HL-60 (cell line): ENCODE measurements around the gene LDAH.

Experiments used
- GABPA ChIP-seq: IDR thresholded peaks from 2 replicates; pipeline ENCODE4 v1.6.1; 2012; ENCODE audit warnings: low read depth
- POLR2AphosphoS5 ChIP-seq: IDR thresholded peaks from 2 replicates; pipeline ENCODE4 v1.6.1; 2012; ENCODE audit warnings: low read depth
- SPI1 ChIP-seq: IDR thresholded peaks from 2 replicates; pipeline ENCODE4 v1.6.1; 2012; ENCODE audit warnings: low read depth, mild to moderate bottlenecking, borderline replicate concordance
- TF ChIP-seq, protein P1 (sequence below): IDR thresholded peaks from one replicate; pipeline ENCODE4 v1.5.1; 2011; ENCODE audit warnings: low read length, control low read depth, inconsistent platforms; ENCODE audit not compliant: insufficient read depth
- TF ChIP-seq, protein P2 (sequence below): IDR thresholded peaks from 2 replicates; pipeline ENCODE4 v1.6.1; 2012; ENCODE audit warnings: low read depth; ENCODE audit not compliant: insufficient replicate concordance

DNA sequence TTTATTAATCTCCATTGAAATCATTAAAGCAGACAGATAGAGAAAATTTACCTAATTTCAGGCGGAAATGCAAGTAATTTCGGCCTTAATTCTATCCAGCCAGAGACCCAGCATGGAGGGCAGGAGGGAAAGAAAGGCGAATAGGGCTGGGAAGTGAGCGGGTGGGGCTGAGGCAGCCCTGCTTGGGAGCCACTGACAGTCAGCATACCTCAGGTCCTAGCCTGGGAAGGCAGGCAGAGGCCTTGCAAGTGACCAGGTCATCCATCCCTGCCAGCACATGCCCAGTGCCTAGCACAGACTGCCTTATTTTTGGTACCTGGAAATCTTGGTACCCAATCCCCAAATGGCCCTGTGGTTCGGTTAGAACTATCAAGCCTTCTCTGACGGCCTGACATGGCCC is 154.4 kb downstream of the LDAH start:
- TF ChIP-seq POLR2AphosphoS5: no peak
- no peak for TF ChIP-seq GABPA
- TF ChIP-seq, protein P1, sequence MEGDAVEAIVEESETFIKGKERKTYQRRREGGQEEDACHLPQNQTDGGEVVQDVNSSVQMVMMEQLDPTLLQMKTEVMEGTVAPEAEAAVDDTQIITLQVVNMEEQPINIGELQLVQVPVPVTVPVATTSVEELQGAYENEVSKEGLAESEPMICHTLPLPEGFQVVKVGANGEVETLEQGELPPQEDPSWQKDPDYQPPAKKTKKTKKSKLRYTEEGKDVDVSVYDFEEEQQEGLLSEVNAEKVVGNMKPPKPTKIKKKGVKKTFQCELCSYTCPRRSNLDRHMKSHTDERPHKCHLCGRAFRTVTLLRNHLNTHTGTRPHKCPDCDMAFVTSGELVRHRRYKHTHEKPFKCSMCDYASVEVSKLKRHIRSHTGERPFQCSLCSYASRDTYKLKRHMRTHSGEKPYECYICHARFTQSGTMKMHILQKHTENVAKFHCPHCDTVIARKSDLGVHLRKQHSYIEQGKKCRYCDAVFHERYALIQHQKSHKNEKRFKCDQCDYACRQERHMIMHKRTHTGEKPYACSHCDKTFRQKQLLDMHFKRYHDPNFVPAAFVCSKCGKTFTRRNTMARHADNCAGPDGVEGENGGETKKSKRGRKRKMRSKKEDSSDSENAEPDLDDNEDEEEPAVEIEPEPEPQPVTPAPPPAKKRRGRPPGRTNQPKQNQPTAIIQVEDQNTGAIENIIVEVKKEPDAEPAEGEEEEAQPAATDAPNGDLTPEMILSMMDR: no peak
- no peak for TF ChIP-seq SPI1
- TF ChIP-seq, protein P2, sequence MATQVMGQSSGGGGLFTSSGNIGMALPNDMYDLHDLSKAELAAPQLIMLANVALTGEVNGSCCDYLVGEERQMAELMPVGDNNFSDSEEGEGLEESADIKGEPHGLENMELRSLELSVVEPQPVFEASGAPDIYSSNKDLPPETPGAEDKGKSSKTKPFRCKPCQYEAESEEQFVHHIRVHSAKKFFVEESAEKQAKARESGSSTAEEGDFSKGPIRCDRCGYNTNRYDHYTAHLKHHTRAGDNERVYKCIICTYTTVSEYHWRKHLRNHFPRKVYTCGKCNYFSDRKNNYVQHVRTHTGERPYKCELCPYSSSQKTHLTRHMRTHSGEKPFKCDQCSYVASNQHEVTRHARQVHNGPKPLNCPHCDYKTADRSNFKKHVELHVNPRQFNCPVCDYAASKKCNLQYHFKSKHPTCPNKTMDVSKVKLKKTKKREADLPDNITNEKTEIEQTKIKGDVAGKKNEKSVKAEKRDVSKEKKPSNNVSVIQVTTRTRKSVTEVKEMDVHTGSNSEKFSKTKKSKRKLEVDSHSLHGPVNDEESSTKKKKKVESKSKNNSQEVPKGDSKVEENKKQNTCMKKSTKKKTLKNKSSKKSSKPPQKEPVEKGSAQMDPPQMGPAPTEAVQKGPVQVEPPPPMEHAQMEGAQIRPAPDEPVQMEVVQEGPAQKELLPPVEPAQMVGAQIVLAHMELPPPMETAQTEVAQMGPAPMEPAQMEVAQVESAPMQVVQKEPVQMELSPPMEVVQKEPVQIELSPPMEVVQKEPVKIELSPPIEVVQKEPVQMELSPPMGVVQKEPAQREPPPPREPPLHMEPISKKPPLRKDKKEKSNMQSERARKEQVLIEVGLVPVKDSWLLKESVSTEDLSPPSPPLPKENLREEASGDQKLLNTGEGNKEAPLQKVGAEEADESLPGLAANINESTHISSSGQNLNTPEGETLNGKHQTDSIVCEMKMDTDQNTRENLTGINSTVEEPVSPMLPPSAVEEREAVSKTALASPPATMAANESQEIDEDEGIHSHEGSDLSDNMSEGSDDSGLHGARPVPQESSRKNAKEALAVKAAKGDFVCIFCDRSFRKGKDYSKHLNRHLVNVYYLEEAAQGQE: no peak
